ENCODE data around the gene CA10. TPM values are rescaled to one million over a fixed set of nuclear protein-coding genes. Genes with fewer than 3 reads are reported as not detected.

Gene CA10
- total and polyA plus RNA-seq, 9 of the 15 experiments (the other 6 are each of a cell fraction or from before 2014, with no cell fraction given), result not detected

DNA sequence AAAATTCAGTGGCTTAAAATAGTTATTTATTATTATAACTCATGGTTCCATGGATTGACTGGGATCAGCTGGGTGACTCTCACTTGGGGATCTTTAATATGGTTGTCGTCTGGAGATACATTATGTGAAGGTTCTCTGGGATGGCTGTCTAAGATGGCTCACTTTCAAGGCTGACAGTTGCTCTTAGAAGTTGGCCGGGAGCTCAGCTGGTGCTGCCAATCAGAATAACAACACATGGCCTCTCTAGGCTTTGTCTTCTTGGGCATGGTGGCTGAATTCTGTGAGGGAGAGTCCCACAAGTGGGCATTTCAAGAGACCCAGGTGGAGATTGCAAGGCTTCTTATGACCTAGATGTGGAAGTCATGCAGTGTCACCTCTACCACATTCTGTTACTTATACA lies 269.7 kb downstream of the CA10 start (continued):
- TF ChIP-seq, protein P1, sequence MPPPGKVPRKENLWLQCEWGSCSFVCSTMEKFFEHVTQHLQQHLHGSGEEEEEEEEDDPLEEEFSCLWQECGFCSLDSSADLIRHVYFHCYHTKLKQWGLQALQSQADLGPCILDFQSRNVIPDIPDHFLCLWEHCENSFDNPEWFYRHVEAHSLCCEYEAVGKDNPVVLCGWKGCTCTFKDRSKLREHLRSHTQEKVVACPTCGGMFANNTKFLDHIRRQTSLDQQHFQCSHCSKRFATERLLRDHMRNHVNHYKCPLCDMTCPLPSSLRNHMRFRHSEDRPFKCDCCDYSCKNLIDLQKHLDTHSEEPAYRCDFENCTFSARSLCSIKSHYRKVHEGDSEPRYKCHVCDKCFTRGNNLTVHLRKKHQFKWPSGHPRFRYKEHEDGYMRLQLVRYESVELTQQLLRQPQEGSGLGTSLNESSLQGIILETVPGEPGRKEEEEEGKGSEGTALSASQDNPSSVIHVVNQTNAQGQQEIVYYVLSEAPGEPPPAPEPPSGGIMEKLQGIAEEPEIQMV (tag; conservative IDR thresholded peaks at IDR 0.05; ENCODE audit: low read depth), result no peak
- no peak for TF ChIP-seq CC2D1A (IDR thresholded peaks at IDR 0.05)
- TF ChIP-seq DNMT1 (IDR thresholded peaks at IDR 0.05), result no peak
- no peak for TF ChIP-seq MTA3 (IDR thresholded peaks at IDR 0.05; ENCODE audit: borderline replicate concordance)
- no peak for TF ChIP-seq POLR2AphosphoS2 (IDR thresholded peaks at IDR 0.05; ENCODE audit: low read length)
- TF ChIP-seq TCF3 (CRISPR knock-in tag; IDR thresholded peaks at IDR 0.05), result no peak
- no peak for TF ChIP-seq MBD2 (IDR thresholded peaks at IDR 0.05; ENCODE audit: borderline replicate concordance, low read depth)

DNA sequence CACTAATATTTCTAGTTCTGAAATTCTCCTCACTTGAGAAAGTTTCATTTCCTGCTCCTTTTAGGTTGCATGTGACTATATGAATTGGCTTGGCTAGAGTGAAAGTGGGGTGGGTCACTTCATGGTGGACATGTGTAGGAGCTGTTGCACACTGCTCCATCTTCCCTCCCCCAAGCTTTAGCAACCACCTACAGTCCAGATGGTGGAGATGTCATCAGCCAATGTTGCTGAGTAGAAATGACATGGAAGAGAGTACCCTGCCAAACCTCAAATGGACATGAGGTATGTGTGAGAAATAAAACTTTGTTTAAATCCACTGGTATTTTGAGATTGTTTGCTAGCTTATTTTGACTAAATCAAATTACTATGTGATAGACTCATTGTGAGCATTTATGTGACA lies 281.5 kb downstream of the CA10 start:
- H3K9me1 ChIP-seq (ENCODE audit: control insufficient read depth, insufficient read depth, low read length), result no peaks in the 10 kb centered on the region
- H3K4me2 ChIP-seq (ENCODE audit: insufficient read depth, low read length), result no peak overlapping the region
- no peak for FAIRE-seq
- no peaks in the 10 kb centered on the region for H3K4me1 ChIP-seq (replicated peaks in 1 of 2; ENCODE audit: control insufficient read depth in 2 of 2, insufficient read depth in 2 of 2, low read length in 2 of 2)
- no TSS peak for BruUV-seq (replicated peaks)
- no peaks in the 10 kb centered on the region for H4K20me1 ChIP-seq (replicated peaks; ENCODE audit: control insufficient read depth, insufficient read depth, low read length)
- no peaks in the 10 kb centered on the region for H3K9me3 ChIP-seq (replicated peaks; ENCODE audit: control insufficient read depth, insufficient read depth, low read depth, low read length)
- no peaks in the 10 kb centered on the region for H3K79me2 ChIP-seq (ENCODE audit: control insufficient read depth, insufficient read depth, low read length)
- intact Hi-C loops (cut with micrococcal nuclease), result no loop called here
- H3K4me3 ChIP-seq, result no peak overlapping the region
- no peak overlapping the region for H2AFZ ChIP-seq (ENCODE audit: low read depth, low read length)
- no peaks in the 10 kb centered on the region for H3K36me3 ChIP-seq (ENCODE audit: control insufficient read depth, insufficient read depth, low read length)
- no peak for DNase-seq (ENCODE audit: extremely low read depth in 1 of 4, low spot score in 3 of 4)
- H3K9ac ChIP-seq (ENCODE audit: insufficient read depth in 1 of 2, low read depth in 2 of 2, low read length in 2 of 2), result no peak overlapping the region
- CTCF ChIA-PET (ENCODE audit: low intra/inter-chr PET ratio), result no interaction called here
- no peaks in the 10 kb centered on the region for H3K27me3 ChIP-seq (ENCODE audit: control insufficient read depth in 2 of 2, insufficient read depth in 2 of 2, low read length in 2 of 2)
- POLR2A ChIA-PET, result no interaction called here
- no peak overlapping the region for H3K27ac ChIP-seq (ENCODE audit: extremely low read depth, low read depth, low read length)
- in situ Hi-C loops (cut with MboI), result no loop called here
- no peak for ATAC-seq
- TF ChIP-seq ELF2 (CRISPR knock-in tag; IDR thresholded peaks at IDR 0.05), result no peak
- TF ChIP-seq GTF2A2 (tag; IDR thresholded peaks at IDR 0.05), result no peak
- TF ChIP-seq ZNF561 (CRISPR knock-in tag; conservative IDR thresholded peaks at IDR 0.05), result no peak
- no peak for TF ChIP-seq CCAR2 (IDR thresholded peaks at IDR 0.05; ENCODE audit: low read depth, low read length)
- no peak for TF ChIP-seq ZBED1 (IDR thresholded peaks at IDR 0.05)
- no peak for TF ChIP-seq SRSF1 (IDR thresholded peaks at IDR 0.05; ENCODE audit: low read depth, low read length)
- TF ChIP-seq KAT8 (IDR thresholded peaks at IDR 0.05; ENCODE audit: low read depth), result no peak
- no peak for TF ChIP-seq CHCHD3 (CRISPR knock-in tag; IDR thresholded peaks at IDR 0.05)
- TF ChIP-seq ZNF785 (CRISPR knock-in tag; IDR thresholded peaks at IDR 0.05), result no peak
- TF ChIP-seq SPI1 (IDR thresholded peaks at IDR 0.05; ENCODE audit: borderline replicate concordance, low read depth, low read length), result no peak
- TF ChIP-seq RCOR1 (IDR thresholded peaks at IDR 0.05; ENCODE audit: borderline replicate concordance in 1 of 2, low read depth in 2 of 2, low read length in 2 of 2), result no peak
- TF ChIP-seq, protein P2, sequence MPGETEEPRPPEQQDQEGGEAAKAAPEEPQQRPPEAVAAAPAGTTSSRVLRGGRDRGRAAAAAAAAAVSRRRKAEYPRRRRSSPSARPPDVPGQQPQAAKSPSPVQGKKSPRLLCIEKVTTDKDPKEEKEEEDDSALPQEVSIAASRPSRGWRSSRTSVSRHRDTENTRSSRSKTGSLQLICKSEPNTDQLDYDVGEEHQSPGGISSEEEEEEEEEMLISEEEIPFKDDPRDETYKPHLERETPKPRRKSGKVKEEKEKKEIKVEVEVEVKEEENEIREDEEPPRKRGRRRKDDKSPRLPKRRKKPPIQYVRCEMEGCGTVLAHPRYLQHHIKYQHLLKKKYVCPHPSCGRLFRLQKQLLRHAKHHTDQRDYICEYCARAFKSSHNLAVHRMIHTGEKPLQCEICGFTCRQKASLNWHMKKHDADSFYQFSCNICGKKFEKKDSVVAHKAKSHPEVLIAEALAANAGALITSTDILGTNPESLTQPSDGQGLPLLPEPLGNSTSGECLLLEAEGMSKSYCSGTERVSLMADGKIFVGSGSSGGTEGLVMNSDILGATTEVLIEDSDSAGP (CRISPR knock-in tag; IDR thresholded peaks at IDR 0.05), result no peak
- no peak for TF ChIP-seq KHSRP (IDR thresholded peaks at IDR 0.05)
- no peak for TF ChIP-seq ATF1 (CRISPR knock-in tag; IDR thresholded peaks at IDR 0.05)
- TF ChIP-seq ATF1 (tag; IDR thresholded peaks at IDR 0.05), result no peak
- no peak for TF ChIP-seq ARHGAP35 (IDR thresholded peaks at IDR 0.05; ENCODE audit: partially characterized antibody)
- TF ChIP-seq BACH1 (tag; IDR thresholded peaks at IDR 0.05), result no peak
- TF ChIP-seq ESRRA (IDR thresholded peaks at IDR 0.05; ENCODE audit: borderline replicate concordance, low read depth), result no peak

All from K562 (cell line).